HepG2 (cell line): ENCODE data around the gene VSIG10L2. TPM values are rescaled to one million over a fixed set of nuclear protein-coding genes. Genes with fewer than 3 reads are reported as not detected.
A peak's percentile ranks its signal among the peaks of the same experiment; 100 is the strongest.

Experiments
- ARHGAP35 ChIP-seq: sonication (generic); formaldehyde crosslinking; IDR thresholded peaks from 2 replicates; pipeline ENCODE4 v1.9.0; 2022; ENCODE audit warnings: mild to moderate bottlenecking, inconsistent platforms, moderate library complexity, missing genetic modification reagents, borderline replicate concordance
- ATRX ChIP-seq: sonication (generic); formaldehyde crosslinking; IDR thresholded peaks from 2 replicates; pipeline ENCODE4 v1.4.0; 2020; ENCODE audit warnings: missing genetic modification reagents, borderline replicate concordance
- DMAP1 ChIP-seq: IDR thresholded peaks from 2 replicates; pipeline ENCODE4 v1.6.1; 2016
- HBP1 ChIP-seq: IDR thresholded peaks from 2 replicates; pipeline ENCODE4 v1.6.1; 2016; ENCODE audit warnings: low read depth, control low read depth
- HINFP ChIP-seq: sonication (generic); formaldehyde crosslinking; IDR thresholded peaks from 2 replicates; pipeline ENCODE4 v1.4.0; 2020; ENCODE audit warnings: low read depth, mild to moderate bottlenecking, missing genetic modification reagents
- KDM5B ChIP-seq: sonication (generic); formaldehyde crosslinking; IDR thresholded peaks from 2 replicates; pipeline ENCODE4 v1.4.0; 2020; ENCODE audit warnings: missing genetic modification reagents, mild to moderate bottlenecking, borderline replicate concordance
- KLF16 ChIP-seq, 2 experiments: sonication (generic) in 1 of 2; formaldehyde crosslinking in 1 of 2; IDR thresholded peaks; 2 replicates each; pipeline versions ENCODE4 v1.6.1 to v1.8.0; 2016 to 2023; ENCODE audit warnings: missing genetic modification reagents in 2 of 2, missing compliant biosample characterization in 1 of 2
- LCORL ChIP-seq, 2 experiments: fragments of 450-650 bp in 1 of 2; sonication (generic) in 1 of 2; formaldehyde crosslinking in 1 of 2; IDR thresholded peaks; 2 replicates each; pipeline versions ENCODE4 v1.5.0 to v1.6.1; 2017 to 2020; ENCODE audit warnings: antibody characterized with exemption in 1 of 2, missing genetic modification reagents in 1 of 2
- MAFF ChIP-seq: IDR thresholded peaks from 2 replicates; pipeline ENCODE4 v1.6.1; 2011; ENCODE audit warnings: low read depth, low read length, improper control_type of control experiment
- MED8 ChIP-seq: sonication (generic); formaldehyde crosslinking; IDR thresholded peaks from 2 replicates; pipeline ENCODE4 v1.8.1; 2023; ENCODE audit warnings: mild to moderate bottlenecking, missing genetic modification reagents; ENCODE audit not compliant: insufficient replicate concordance
- MEIS1 ChIP-seq: sonication (generic); formaldehyde crosslinking; IDR thresholded peaks from 2 replicates; pipeline ENCODE4 v1.9.0; 2021; ENCODE audit warnings: mild to moderate bottlenecking, missing genetic modification reagents, moderate library complexity, borderline replicate concordance
- NR2F6 ChIP-seq, 2 experiments: IDR thresholded peaks; 2 replicates each; pipeline ENCODE4 v1.6.1; 2016; ENCODE audit warnings: antibody characterized with exemption in 1 of 2, mild to moderate bottlenecking in 1 of 2
- RBAK ChIP-seq: sonication (generic); formaldehyde crosslinking; IDR thresholded peaks from 2 replicates; pipeline ENCODE4 v1.5.1; 2020; ENCODE audit warnings: mild to moderate bottlenecking, missing genetic modification reagents
- RELA ChIP-seq: sonication (generic); formaldehyde crosslinking; IDR thresholded peaks from 2 replicates; pipeline ENCODE4 v1.4.0; 2020; ENCODE audit warnings: missing genetic modification reagents
- SETDB1 ChIP-seq: sonication (generic); formaldehyde crosslinking; IDR thresholded peaks from 2 replicates; pipeline ENCODE4 v1.5.1; 2020; ENCODE audit warnings: missing genetic modification reagents, mild to moderate bottlenecking, borderline replicate concordance
- SOX6 ChIP-seq, 2 experiments: fragments of 450-650 bp in 1 of 2; sonication (generic) in 1 of 2; formaldehyde crosslinking in 1 of 2; IDR thresholded peaks; 2 replicates each; pipeline versions ENCODE4 v1.4.0 to v1.6.1; 2017 to 2020; ENCODE audit warnings: antibody characterized with exemption in 1 of 2, mild to moderate bottlenecking in 1 of 2, missing genetic modification reagents in 1 of 2
- TARDBP ChIP-seq: sonication (generic); formaldehyde crosslinking; IDR thresholded peaks from 2 replicates; pipeline ENCODE4 v1.8.0; 2022; ENCODE audit warnings: mild to moderate bottlenecking, missing genetic modification reagents
- ZBTB42 ChIP-seq: sonication (generic); formaldehyde crosslinking; IDR thresholded peaks from 2 replicates; pipeline ENCODE4 v1.5.0; 2020; ENCODE audit warnings: mild to moderate bottlenecking, missing genetic modification reagents
- ZBTB7B ChIP-seq: sonication (generic); formaldehyde crosslinking; IDR thresholded peaks from 2 replicates; pipeline ENCODE4 v1.4.0; 2020; ENCODE audit warnings: missing genetic modification reagents
- ZNF101 ChIP-seq: sonication (generic); formaldehyde crosslinking; IDR thresholded peaks from 2 replicates; pipeline ENCODE4 v1.4.0; 2020; ENCODE audit warnings: mild to moderate bottlenecking, low read depth, missing genetic modification reagents, borderline replicate concordance
- ZNF124 ChIP-seq: sonication (generic); formaldehyde crosslinking; IDR thresholded peaks from 2 replicates; pipeline ENCODE4 v1.4.0; 2020; ENCODE audit warnings: missing genetic modification reagents
- ZNF292 ChIP-seq: sonication (generic); formaldehyde crosslinking; IDR thresholded peaks from 2 replicates; pipeline ENCODE4 v1.8.1; 2022; ENCODE audit warnings: mild to moderate bottlenecking, low read depth, missing genetic modification reagents, borderline replicate concordance
- ZNF546 ChIP-seq: sonication (generic); formaldehyde crosslinking; conservative IDR thresholded peaks from 2 replicates; pipeline ENCODE4 v1.8.1; 2023; ENCODE audit warnings: mild to moderate bottlenecking, missing genetic modification reagents
- ZNF747 ChIP-seq: sonication (generic); formaldehyde crosslinking; IDR thresholded peaks from 2 replicates; pipeline ENCODE4 v1.8.1; 2023; ENCODE audit warnings: missing genetic modification reagents, mild to moderate bottlenecking, borderline replicate concordance
- ZNF850 ChIP-seq: sonication (generic); formaldehyde crosslinking; conservative IDR thresholded peaks from 2 replicates; pipeline ENCODE4 v1.9.0; 2021; ENCODE audit warnings: mild to moderate bottlenecking, missing genetic modification reagents
- polyA plus RNA-seq, 8 experiments: library from polyadenylated mRNA; depleted of rRNA in 3 of 8; stranded (reverse) in 7 of 8; unstranded in 1 of 8; fragments of >200 nt; fragmentation: Illumina TruSeq in 4 of 8; extraction: Trizol in 4 of 8; gene quantifications; 2 replicates each; pipeline versions ENCODE4 v1.2.1 to v1.2.3, GENCODE V29; 2011 to 2016; ENCODE audit warnings: low read depth in 4 of 8, missing spikeins in 1 of 8, mixed read lengths in 1 of 8; ENCODE audit not compliant: insufficient read depth in 1 of 8
- total RNA-seq, 5 experiments: library from RNA; depleted of rRNA; stranded (reverse); fragments of >200 nt; fragmentation: Illumina TruSeq; extraction: Trizol; gene quantifications; 2 replicates each; pipeline ENCODE4 v1.2.3, GENCODE V29; 2016; ENCODE audit warnings: low read depth in 1 of 5

Gene VSIG10L2
- total and polyA plus RNA-seq, 2 of the 13 experiments (the other 11 are each of a cell fraction or from before 2014, with no cell fraction given), result 0.21 TPM; not detected in 1

GRCh38 chr11:125941619-125942611 is 3.9 kb upstream of the VSIG10L2 start (continued):
- TF ChIP-seq TARDBP (CRISPR knock-in tag) (no peak), ZBTB42 (CRISPR knock-in tag) (no peak), ZNF101 (CRISPR knock-in tag) (no peak), HINFP (CRISPR knock-in tag) (no peak), ZNF546 (CRISPR knock-in tag) (no peak), ZBTB7B (CRISPR knock-in tag) (no peak), ZNF292 (CRISPR knock-in tag) (no peak), SOX6 (IDR thresholded peaks at IDR 0.05) (no peak), SOX6 (CRISPR knock-in tag; IDR thresholded peaks at IDR 0.05) (0 out of 2 replicates have a peak, but pooled peaks have one; percentile 25), RBAK (CRISPR knock-in tag) (no peak), SETDB1 (CRISPR knock-in tag) (no peak), ZNF850 (no peak), MAFF (no peak), KDM5B (CRISPR knock-in tag) (peak; percentile 44; the same call in 1 of the 2 replicates), ARHGAP35 (CRISPR knock-in tag) (no peak), NR2F6 (IDR thresholded peaks at IDR 0.05) (no peak), NR2F6 (CRISPR knock-in tag; IDR thresholded peaks at IDR 0.05) (0 out of 2 replicates have a peak, but pooled peaks have one; percentile 25), MED8 (CRISPR knock-in tag) (no peak), MEIS1 (CRISPR knock-in tag) (no peak), LCORL (IDR thresholded peaks at IDR 0.05) (no peak), LCORL (CRISPR knock-in tag; IDR thresholded peaks at IDR 0.05) (peak; percentile 71), RELA (no peak), KLF16 (CRISPR knock-in tag; IDR thresholded peaks at IDR 0.05) (peak in 1 of 2 experiments; percentile 52; a peak in 1 of 4 replicates), DMAP1 (CRISPR knock-in tag) (0 out of 2 replicates have a peak, but pooled peaks have one; percentile 19), ATRX (CRISPR knock-in tag) (no peak), HBP1 (CRISPR knock-in tag) (0 out of 2 replicates have a peak, but pooled peaks have one; percentile 45), ZNF747 (CRISPR knock-in tag) (no peak), ZNF124 (CRISPR knock-in tag) (peak; percentile 38; the same call in 1 of the 2 replicates)
